Fibroblast of skin of back (primary cell): ENCODE measurements around the gene FOXO6.
"Not testable (repeated sequence)": the region's sequence is repeated elsewhere in the genome, so short reads cannot be mapped to it uniquely, and the experiment has no call there.

Experiments
- DNase-seq: peaks from one replicate; pipeline ENCODE4 v3.0.0-alpha.2; 2013

FOXO6 gene

DNA sequence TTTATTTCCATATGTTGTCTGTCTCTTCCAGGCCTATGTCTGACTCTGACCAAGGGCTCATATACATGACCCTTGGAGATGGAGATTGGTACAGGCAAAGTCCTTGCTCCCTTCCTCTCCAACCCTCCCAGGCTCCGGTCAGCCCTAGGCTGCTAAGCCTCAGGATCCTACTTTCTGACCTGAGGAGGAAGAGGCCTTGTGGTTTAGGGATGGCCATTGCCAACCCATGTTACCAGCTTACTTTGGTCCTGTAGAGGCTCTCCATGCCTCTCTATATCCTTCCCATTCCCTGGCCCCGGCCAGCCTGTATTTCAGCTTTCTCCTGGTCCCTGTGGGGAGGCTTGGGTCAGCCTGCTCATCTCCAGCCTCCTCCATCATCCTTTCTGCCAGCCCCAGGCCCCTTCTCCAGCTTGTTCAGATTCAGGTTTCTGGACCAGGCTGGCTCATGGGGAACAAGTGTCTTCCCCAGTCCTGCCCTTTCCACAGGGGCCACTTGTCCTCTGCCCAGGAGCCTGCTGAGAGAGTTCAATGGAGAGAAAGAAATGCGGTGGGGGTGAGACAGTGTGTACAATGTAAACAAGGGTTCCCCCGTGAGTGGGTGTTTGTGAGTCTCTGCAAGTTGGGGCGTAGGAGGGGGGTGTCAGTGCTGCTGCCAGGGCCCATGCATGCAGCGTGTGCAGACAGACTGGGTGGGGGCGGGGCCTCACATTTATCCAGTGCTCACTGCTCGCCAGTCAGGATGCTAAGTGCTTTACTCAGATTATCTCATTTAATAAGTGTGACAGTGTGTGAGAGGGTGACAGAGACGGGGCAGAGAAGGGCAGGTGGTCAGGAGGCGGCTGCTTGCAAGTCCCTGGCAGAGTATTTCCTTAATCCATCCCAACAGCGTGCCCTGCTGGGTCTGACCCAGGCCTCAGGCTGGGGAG, 31.3 kb upstream of the FOXO6 start:
- DNase-seq = no peak

DNA sequence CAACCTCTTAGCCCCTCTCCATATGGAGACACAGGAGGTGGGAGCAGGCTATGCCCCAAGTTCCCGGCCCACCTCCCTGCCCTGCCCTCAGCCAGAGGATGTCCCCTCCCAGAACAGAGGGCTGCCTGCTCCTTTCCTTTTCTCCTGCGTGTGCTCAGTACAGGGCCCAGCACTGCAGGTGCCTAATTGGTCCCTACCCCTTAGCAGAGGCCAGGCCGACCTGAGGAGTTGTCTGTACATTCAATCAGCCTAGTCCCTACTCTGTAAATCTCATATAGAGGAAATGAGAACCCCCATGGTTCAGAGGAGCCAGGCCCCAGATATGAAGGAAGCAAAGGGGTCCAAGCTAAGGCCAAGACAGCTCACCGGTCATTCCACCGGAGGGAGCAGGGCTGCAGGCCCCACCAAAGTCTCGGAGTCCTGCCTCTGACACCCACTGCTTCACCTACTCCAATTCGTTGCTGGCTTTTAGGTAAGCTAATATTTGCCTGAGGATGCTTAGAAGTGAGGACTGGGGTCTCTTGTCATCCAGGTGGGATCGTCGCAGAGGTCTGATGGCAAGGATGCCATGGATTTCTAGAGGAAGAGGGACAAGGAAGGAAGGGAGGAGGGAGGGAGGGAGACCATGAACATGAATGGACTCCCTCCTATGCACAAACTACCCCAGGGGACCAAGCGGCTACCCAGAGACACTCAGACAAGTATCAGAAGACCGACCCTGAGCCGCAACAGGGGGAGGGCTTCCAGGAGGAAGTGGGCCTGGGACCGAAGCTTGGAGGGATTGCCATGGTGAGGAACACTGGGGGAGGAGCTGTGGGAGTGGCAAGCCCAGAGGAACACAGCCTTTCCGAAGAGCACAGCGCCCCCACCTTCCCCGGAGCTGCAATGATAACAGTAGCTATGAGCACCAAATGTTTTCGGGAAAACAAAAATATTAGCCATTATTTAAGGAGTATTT, 30.4 kb upstream of the FOXO6 start:
- DNase-seq = peak; percentile 24

DNA sequence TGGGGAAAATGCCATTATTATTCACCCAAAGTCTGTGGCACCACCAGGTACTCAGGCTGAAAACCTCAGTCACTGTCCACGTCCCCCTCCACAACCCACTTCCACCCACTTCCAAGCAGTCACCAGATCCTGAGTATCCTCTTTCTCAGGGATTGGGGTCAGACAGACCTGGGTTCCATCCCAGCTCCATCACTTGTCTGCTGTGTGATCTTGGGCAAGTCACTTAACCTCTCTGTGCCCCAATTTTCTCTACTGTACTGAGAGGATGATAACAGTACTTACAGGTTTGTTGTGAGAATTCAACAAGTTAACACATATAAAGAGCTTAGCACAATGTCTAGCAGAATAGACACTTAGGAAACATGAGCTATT, 29.7 kb upstream of the FOXO6 start:
- DNase-seq = no peak

DNA sequence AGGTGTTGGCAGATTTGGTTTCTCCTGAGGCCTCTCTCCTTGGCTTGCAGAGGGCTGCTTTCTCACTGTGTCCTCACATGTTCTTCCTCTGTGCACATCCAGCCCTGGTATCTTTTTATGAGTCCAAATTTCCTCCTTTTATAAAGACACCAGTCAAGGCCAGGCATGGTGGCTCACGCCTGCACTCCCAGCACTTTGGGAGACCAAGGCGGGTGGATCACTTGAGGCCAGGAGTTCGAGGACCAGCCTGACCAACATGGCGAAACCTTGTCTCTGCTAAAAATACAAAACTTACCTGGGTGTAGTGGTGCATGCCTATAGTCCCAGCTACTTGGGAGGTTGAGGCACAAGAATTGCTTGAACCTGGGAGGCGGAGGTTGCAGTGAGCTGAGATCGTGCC, 29.1 kb upstream of the FOXO6 start:
- DNase-seq = not testable (repeated sequence)

DNA sequence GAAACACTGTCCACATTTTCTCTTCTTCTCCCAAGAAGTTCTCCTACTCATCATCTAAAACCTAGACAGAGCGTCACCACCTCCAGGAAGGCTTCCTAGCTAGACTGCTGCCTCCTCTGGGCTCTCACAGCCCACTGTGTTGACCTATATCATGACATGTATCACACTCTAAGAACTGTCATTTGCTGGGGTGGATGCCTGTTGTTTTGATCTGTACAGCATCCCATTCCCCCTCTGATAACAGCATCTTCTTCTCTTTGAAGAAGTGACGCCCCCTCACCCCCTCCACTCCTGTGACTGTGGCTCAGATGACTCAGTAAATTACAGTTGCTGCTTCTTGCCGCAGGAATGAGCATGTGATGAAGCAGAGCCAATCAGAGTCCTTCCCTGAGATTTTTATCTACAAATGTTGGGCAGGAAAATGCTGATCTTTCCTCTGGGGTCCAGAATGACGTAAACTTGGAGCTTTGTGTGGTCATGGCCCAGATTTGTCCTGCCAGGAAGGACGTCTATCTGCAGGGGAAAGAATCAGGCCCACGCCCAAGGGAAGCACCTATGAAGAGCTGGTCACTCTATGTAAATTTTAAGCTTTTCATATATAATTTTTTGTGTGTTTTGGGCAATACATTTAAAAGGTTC, 28.0 kb upstream of the FOXO6 start:
- DNase-seq = peak; percentile 70

DNA sequence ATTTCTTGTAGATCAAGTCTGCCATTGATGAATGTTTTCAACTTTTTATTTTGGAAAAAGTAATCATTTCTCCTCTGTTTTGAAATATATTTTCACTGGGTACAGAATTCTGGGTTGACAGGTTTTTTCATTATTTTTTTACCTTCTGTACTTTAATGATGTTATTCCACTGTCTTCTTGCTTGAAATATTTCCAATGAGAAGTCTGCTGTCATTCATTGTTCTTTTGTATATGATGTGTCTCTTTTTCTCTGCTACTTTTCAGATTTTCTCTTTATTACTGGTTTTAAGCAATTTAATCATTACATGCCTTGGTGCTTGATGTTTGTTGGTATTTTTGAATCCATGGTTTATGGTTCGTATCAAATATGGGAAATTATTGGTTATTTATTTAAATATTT, 22.4 kb upstream of the FOXO6 start:
- no peak for DNase-seq

DNA sequence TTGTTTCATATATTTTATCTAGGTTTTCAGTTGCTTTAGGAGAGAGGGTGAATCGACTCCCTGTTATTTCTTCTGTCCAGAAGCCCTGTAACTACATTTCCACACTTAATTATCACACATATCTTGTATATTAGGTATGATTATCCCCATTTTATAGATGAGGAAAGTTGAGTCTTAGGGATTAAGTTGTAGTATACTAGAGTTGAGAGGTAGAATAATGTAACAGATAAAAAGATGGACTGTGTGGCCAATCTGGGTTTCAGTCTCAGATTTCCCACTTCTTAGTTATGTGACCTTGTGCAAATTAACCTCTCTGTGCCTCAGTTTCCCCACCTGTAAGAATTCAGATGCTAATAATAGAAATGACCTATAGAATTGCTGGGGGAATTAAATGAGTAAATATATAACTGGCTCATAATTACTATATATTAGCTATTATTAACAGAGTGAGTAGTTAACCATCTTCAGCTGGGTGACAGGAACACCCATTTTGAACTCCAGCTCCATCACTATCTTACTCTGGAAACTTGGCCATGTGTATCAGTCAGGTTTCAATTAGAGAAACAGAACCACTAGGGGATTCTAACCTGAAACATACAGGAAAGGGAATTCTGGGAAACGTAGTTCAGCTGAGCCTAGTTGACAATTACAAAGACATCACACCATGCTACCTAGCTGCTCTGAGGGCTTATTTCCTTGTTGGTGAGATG, 20.4 kb upstream of the FOXO6 start:
- no peak for DNase-seq

DNA sequence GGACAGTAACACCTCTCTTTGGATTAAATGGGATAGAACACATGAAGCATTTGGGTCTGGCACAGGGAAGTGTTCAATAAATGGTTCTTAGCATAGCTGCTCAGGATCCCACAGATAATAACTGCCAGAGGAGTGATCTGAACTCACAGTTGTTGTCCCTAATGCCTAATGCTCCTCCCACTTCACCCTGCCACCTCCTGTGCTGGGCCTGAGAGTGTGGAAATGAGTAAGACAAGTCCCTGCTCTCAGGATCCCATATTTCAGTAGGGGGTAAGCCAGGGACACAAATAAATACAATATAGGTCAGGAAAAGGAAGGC, 19.9 kb upstream of the FOXO6 start:
- DNase-seq = no peak

DNA sequence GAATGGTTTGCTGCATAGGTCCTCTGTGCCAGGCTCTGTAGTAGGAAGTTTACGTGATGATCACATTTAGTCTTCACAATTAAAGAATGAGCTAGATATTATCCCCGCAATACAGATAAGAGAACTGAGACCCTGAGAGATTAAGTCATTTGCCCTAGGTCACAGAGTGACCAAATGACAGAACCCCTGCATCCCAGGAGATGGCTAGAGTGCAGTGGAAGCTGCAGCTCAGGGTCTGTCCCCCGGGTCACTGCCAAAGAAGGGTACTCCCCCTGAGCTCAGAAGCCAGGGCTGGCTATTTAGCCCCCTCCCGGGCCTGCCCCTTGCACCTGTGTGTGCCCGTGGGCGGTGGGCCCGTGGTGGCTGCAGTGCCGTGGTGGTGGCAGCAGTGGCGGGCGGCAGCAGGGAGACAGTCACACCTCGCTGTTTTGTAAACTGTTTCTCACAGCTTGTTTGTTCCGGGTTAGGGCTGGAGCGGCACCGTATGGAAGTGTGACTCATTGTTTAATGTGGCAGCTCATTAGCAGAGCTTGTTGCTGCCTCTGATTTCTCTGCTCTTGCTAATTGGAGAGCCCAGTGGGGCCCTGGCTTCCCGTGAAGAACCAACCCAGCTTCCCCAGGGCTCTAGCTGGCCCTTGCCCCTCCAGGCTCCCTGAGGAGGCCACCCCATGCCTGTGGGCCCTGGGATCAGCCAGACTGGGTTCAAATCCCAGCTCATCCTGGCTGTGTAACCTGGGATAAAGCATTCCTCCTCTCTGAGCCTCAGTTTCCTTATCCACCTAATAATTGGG, 19.3 kb upstream of the FOXO6 start:
- no peak for DNase-seq

DNA sequence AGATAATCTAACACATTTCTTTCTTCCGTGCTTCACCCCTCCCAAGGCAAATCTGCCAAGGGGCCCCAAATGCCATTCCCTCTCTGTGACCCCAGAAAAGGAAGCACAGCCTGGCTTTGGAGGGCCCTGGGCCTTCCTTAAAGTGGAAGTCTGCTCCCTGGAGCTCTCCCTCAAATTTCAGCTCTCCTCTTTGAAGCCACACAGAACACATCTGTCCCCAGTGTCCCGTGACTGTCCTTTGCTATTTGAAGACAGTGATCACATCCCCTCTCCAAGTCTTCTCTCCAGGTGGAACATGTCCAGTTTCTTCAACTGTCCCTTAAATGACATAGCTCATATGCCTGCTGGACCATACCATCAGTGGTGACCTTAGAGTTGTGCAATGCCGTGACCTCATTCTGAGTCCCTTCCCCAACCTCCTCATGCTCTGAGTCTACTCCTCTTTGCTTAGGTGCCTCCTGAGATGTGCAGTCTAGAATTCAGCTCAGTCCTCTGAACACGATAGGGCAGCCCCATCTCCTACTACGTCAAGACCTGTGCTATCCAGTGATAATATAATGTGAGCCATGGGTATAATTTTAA, 18.4 kb upstream of the FOXO6 start:
- no peak for DNase-seq

DNA sequence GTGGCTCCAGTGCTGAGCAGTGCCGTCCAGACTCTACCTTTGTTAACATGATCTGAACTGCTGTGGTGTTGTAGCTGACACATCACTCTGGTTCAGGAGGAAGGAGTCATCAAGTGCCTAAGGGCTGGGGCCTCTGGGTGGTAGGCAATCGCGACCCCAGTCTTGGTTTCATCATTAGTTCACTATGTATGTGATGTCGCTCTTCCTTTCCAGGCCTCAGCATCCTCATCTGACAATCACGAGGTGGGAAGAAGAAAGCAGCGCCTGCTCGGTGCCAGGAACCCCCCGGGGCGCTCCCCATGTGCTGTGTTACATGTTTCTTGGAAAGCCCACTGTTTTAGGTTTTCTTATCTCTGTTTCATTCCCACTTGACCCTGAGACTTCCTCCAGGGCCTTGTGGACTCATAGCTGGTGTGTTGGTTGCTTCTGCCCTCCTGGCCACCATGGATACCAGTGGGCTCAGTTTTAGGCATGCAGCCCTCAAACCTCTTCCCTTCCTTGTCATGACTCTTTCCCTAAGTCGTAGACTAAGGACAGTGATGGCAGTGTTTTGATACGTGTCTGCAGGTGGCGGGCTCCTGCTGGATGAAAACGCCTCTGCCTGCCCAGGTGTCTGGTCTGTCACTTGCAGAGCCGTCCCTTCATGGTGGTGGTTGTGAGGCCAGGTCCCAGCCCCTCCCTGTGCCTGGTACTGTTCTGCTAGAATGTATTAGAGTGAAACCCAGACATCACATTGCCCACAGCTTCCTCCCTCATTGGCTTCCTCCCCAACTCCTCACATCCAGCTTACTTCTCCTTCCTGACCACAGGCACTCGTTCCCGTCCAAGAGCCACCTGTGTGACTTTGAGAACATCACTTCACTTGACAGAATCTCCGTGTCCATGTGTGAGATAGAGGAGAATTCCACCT, 17.2 kb upstream of the FOXO6 start:
- no peak for DNase-seq

DNA sequence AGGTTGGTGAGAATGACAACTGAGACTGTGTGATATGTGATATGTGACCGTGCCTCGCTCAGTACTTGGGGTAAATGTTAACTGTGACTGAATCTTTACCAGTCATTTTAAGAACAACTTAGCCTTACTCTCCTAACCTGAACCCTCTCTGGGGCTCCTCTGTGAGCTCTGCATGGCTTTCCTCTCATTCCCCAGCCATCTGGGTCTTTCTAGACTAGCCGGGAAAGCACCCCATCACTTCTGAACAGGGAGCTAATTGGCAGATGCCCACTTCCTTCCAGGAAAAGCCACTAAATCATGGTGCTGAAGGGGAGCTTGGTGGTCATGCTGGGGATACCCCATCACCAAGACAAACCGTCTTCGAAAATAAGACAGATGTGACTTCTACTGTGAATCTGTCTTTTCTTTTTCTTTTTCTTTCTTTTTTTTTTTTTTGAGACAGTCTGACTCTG, 16.5 kb upstream of the FOXO6 start:
- no peak for DNase-seq

DNA sequence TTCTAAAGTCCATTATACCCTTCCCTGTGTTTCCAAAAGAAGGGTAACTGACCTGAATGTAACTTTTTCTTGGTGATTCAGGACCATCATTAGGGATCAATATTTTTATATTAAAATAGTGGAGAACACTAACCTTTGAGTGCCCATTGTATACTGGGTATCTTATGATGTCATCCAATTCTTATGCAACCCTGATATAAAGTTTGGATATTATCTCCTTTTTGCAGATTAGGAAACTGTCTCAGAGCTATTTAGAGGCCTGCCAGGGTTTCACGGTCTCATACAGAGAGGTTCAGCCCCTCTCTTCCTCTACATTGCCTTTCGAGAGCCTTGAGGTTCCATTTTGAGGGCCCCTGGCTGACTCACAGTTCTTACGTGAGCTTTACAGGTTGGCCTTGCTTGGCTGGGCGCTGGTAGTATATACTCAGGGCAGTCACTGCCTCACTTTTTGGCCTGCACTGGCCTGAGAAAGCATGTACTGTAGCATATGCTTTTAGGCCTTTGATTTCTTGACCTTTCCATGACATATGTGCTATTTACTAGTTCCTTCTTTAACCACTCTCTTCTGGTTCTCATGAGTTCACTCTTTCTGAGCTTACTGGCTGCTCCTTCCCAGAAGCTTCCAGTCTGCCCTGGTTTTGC, 15.7 kb upstream of the FOXO6 start:
- no peak for DNase-seq

DNA sequence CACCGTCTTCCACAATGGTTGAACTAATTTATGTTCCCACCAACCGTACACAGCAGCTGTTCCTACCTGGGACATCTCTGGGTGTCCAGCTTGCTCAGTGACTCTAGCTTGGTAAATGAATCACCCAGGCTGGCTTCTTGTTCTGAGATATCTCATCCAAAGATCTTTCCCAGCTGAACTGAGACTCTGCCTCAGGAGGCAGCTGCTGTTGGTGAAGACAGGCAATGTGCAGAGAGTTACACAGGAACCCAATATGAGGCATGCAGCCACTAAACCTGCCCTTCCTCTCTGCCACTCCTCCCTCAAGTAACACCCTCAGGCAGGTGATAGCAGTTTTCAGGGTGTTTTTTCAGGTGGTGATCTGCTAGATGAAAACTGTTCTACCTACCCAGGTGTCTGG, 14.0 kb upstream of the FOXO6 start:
- DNase-seq = no peak

DNA sequence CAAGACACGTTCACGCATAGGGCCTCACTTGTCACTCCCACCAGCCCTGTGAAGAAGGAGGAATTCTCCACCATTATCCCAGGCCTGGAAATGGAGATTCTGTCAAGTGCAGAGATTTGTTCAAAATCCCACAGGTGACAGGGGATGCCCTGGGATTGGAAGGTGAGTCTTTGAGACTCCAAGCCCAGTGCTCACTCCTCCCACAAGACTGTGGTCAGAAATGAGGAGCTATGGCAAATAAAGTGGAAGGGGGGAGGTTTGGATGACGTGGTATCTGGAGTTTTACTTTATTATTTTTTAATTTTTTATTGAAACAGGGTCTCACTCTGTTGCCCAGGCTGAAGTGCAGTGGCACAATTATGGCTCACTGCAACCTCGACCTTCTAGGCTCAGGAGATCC, 12.8 kb upstream of the FOXO6 start:
- no peak for DNase-seq

DNA sequence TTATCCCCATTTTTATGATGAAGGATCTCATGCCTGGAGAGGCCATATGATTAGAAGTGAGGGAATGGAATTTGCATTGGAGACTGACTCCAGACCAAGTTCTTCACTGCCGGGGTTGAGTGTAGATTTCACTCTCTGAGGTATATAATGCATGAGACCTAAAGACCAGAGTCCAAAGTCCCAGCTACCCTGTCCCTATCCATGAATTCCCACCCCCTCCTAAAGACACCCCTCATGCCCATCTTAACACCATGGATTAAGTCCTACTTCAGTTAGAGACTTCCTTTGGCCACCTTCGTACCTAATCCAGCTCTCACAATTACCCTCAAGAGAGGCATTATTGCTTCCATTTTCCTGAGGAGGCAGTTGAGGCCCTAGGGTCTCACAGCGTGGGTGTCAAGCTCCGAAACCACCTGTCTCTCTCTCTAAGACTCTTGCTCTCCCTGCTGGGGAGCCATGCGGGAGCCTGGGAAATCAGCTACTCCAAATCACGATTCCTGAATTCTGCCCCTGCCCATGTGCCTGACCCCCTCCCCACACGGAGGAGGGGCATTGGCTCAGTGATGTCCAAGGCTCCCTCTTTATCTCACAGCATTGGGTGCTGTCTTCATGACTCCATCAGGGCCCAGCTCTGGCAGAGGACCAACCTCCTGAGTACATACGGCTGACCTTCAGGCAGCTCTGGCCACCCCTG, 11.7 kb upstream of the FOXO6 start:
- no peak for DNase-seq

DNA sequence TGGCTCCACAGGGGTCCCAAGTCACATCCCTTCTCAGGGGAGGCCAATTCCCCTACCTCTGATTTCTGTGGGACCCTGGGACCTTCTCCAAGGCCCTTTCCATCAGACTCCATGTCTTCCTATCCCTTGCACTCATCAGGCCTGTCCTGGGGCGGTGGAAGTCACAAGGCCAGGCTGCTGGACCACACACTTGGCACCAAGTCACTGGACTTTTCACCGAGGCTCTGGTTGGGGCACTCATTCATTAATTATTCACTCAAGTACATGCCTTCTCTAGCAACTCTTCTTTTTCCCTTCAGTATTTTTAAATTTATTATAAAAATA, 11.2 kb upstream of the FOXO6 start:
- DNase-seq = no peak

DNA sequence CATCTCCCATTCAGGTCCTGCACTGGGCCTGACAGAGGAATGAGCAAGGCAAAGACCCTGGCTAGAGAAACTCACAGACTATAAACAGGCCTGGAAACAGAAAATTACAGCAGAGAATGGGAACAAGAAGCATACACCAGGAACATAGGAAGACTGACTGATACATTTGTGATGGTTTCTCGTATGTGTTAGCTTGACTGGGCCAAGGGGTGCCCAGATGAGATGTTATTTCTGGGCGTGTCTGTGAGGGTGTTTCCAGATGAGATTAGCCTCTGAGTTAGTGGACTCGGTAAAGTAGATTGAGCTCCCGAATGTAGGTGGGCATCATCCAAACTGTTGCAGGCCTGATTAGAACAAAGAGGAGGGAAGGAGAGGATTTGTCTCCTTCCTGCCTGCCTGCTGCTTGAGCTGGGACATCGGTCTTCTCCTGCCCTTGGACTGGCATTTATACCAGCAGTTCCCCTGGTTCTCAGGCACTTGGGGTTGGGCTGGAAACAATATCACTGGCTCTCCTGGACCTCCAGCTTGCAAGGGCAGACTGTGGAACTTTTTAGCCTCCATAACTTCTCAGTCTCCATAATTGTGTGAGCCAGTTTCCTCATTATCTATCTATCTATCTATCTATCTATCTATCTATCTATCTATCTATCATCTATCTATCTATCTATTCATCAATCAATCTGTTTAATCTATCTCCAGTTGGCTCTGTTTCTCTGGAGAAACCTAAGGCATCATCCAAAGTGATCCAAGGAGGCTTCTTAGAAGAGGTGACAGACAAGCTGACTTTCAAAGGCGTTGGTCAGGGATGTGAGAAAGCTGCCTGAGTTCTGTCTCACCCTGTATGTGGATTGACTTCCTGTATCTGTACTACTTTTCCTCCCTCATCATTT, 9.7 kb upstream of the FOXO6 start:
- DNase-seq = no peak
